Neutrophil (primary cell): ENCODE results near the gene CFAP410.

Experiments
- H3K27ac ChIP-seq: fragments of 200-600 bp; sonication (generic); 2 replicates; pipeline ENCODE4 v1.5.1; 2016; ENCODE audit warnings: mild to moderate bottlenecking, moderate library complexity
- H3K27me3 ChIP-seq: fragments of 200-600 bp; sonication (generic); 2 replicates; pipeline ENCODE4 v1.6.0; 2016; ENCODE audit warnings: mild to moderate bottlenecking
- H3K36me3 ChIP-seq: fragments of 200-600 bp; sonication (generic); 2 replicates; pipeline ENCODE4 v1.5.1; 2017
- H3K4me1 ChIP-seq, 2 experiments: fragments of 200-600 bp in 1 of 2; sonication (generic) in 1 of 2; 1 replicate in 1 of 2; 2 replicates in 1 of 2; pipeline versions ENCODE4 v1.5.1 to v1.6.1; 2013 to 2016; ENCODE audit warnings: low read depth in 1 of 2, low read length in 1 of 2, mild to moderate bottlenecking in 1 of 2, moderate library complexity in 1 of 2; ENCODE audit not compliant: control insufficient read depth in 1 of 2, insufficient read depth in 1 of 2
- H3K4me3 ChIP-seq, 2 experiments: fragments of 200-600 bp in 1 of 2; sonication (generic) in 1 of 2; 1 replicate in 1 of 2; 2 replicates in 1 of 2; pipeline ENCODE4 v1.5.1; 2013 to 2016; ENCODE audit warnings: low read depth in 1 of 2, low read length in 1 of 2, mild to moderate bottlenecking in 1 of 2, moderate library complexity in 1 of 2
- H3K9me3 ChIP-seq: fragments of 200-600 bp; sonication (generic); 2 replicates; pipeline ENCODE4 v1.5.1; 2016
- CTCF ChIP-seq: fragments of 200-600 bp; sonication (generic); IDR thresholded peaks from 2 replicates; pipeline ENCODE4 v1.5.1; 2016; ENCODE audit warnings: antibody characterized with exemption

Gene CFAP410

GRCh38 chr21:44294391-44295162 is 44.6 kb downstream of the CFAP410 start:
- peaks cover 15 to 17% of the 10 kb centered on the region in 2 experiments for H3K4me1 ChIP-seq
- H3K9me3 ChIP-seq, result no peaks in the 10 kb centered on the region
- no peak for TF ChIP-seq CTCF
- no peak overlapping the region for H3K4me3 ChIP-seq
- no peak overlapping the region for H3K27ac ChIP-seq
- H3K27me3 ChIP-seq, result peaks cover 46% of the 10 kb centered on the region
- no peaks in the 10 kb centered on the region for H3K36me3 ChIP-seq

GRCh38 chr21:44293551-44294231 is 45.5 kb downstream of the CFAP410 start:
- Histone ChIP-seq H3K9me3 (no peaks in the 10 kb centered on the region), H3K4me1 (peaks cover 8 to 10% of the 10 kb centered on the region in 2 experiments), H3K27ac (no peak overlapping the region), H3K4me3 (no peak overlapping the region), H3K36me3 (no peaks in the 10 kb centered on the region), H3K27me3 (peaks cover 41% of the 10 kb centered on the region)
- no peak for TF ChIP-seq CTCF

- Histone ChIP-seq H3K4me3 (no peak overlapping the region), H3K27ac (no peak overlapping the region), H3K4me1 (peaks cover 4 to 5% of the 10 kb centered on the region in 2 experiments), H3K27me3 (peaks cover 33% of the 10 kb centered on the region), H3K9me3 (no peaks in the 10 kb centered on the region), H3K36me3 (no peaks in the 10 kb centered on the region)
- no peak for TF ChIP-seq CTCF
Measured at GRCh38 chr21:44292812-44293195, 46.4 kb downstream of the CFAP410 start.

- Histone ChIP-seq H3K27me3 (peaks cover 29% of the 10 kb centered on the region), H3K4me1 (no peaks in the 10 kb centered on the region), H3K4me3 (no peak overlapping the region)
Measured at GRCh38 chr21:44291936-44292811, 47.0 kb downstream of the CFAP410 start.

More at GRCh38 chr21:44291936-44292811, 47.0 kb downstream of the CFAP410 start:
- Histone ChIP-seq H3K9me3 (no peaks in the 10 kb centered on the region), H3K27ac (no peak overlapping the region), H3K36me3 (no peaks in the 10 kb centered on the region)
- TF ChIP-seq CTCF, result no peak
